Psoas muscle (tissue), 8 donors: Measurements from ENCODE around the gene AHNAK2. TPM values are rescaled to one million over a fixed set of nuclear protein-coding genes. Genes with fewer than 3 reads are reported as not detected.

Source experiments
- ATAC-seq, 4 donors: fragments of 200-7000 bp; cut with Tn5 transposase; one replicate each; pipeline ENCODE4 v1.9.1; 2020; ENCODE audit warnings: moderate library complexity in 3 of 4, mild to moderate bottlenecking in 2 of 4
- DNase-seq, 2 donors: peaks; one replicate each; pipeline ENCODE4 v3.0.0-alpha.2; 2020
- H3K27ac ChIP-seq: fragments of 200-600 bp; one replicate; pipeline ENCODE4 v1.8.0; 2022
- H3K27me3 ChIP-seq, 3 donors: fragments of 200-600 bp in 1 of 3; one replicate each; pipeline versions ENCODE4 v1.6.1 to v1.8.0; 2013 to 2022; ENCODE audit warnings: low read length in 2 of 3, mild to moderate bottlenecking in 2 of 3, moderate library complexity in 1 of 3; ENCODE audit not compliant: insufficient read depth in 3 of 3
- H3K36me3 ChIP-seq, 2 donors: fragments of 200-600 bp in 1 of 2; one replicate each; pipeline versions ENCODE4 v1.6.1 to v1.8.0; 2013 to 2022; ENCODE audit warnings: low read depth in 1 of 2, mild to moderate bottlenecking in 1 of 2, moderate library complexity in 1 of 2; ENCODE audit not compliant: insufficient read depth in 1 of 2
- H3K4me1 ChIP-seq: fragments of 200-600 bp; one replicate; pipeline ENCODE4 v1.8.0; 2022
- H3K4me3 ChIP-seq: fragments of 200-600 bp; one replicate; pipeline ENCODE4 v1.8.0; 2022; ENCODE audit warnings: mild to moderate bottlenecking
- H3K9me3 ChIP-seq: fragments of 200-600 bp; one replicate; pipeline ENCODE4 v1.8.0; 2022
- WGBS, 3 donors: extraction: QIAGEN DNeasy Blood & Tissue Kit; methylation state at CpG; one replicate each; pipeline versions ENCODE4 v1.1.6 to v1.1.7; 2013; 5-methylcytosine and 5-hydroxymethylcytosine counted together
- intact Hi-C, 2 donors: fragments of 100-400 bp; cut with DNase I; formaldehyde crosslinking; loops; one replicate each; pipeline versions ENCODE4 v1.11.0 to v1.14.2; 2022
- polyA plus RNA-seq, 3 donors: library from polyadenylated mRNA; stranded (reverse); fragments of 200-250 nt; gene quantifications; one replicate each; pipeline ENCODE4 v1.2.3, GENCODE V29; 2013
- total RNA-seq, 4 donors: library from RNA; stranded (reverse); fragmentation: NEBNext Ultra II Directional in 2 of 4; extraction: Animal tissue kit (Norgen Biotek cat#: 25700) in 2 of 4; gene quantifications; one replicate each; pipeline versions ENCODE4 v1.2.1 to v1.2.4, GENCODE V29; 2021 to 2023
- TF ChIP-seq, protein P1 (sequence below): fragments of 200-600 bp; IDR thresholded peaks from one replicate; pipeline ENCODE4 v1.8.0; 2022; ENCODE audit warnings: antibody characterized with exemption
- donor health status: healthy with polysubstance abuse.
- donor health status: DM: no; HTN: no; CAD: no; lungs with moderate emphysema.
- donor health status: Bipolar disorder and iron deficiency.
- donor health status: healthy.
- donor health status: DM: yes; HTN: yes; CAD: no.
- donor health status: DM: no; HTN: no; CAD: no.
- donor health status: DM: no; HTN: no; CAD: no.
- donor health status: DM: yes; HTN: yes; CAD: no.

Gene AHNAK2
- total and polyA plus RNA-seq, 7 donors: 0.69 to 4.7 (median 2.0) TPM

DNA sequence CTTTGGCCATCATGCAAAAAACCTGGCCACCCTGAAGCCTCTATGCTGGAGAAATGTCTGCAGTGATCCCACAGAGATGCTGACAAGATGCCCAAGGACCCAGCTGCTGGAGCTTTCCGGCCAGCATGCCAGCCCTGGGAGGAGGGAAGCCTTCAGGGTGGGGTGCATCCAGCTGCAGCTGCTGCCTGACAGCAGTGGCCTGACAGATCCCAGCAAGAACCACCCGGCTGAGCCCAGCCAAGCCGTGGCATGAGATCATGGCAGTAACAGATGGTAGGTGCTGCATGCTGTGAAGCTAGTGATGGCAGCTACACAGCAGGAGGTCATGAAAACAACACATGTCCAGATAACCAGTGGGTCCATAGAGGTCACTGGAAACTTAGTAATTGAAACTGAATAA, 21.2 kb upstream of the AHNAK2 start:
- no peak for ATAC-seq
- H3K36me3 ChIP-seq: no peaks in the 10 kb centered on the region

DNA sequence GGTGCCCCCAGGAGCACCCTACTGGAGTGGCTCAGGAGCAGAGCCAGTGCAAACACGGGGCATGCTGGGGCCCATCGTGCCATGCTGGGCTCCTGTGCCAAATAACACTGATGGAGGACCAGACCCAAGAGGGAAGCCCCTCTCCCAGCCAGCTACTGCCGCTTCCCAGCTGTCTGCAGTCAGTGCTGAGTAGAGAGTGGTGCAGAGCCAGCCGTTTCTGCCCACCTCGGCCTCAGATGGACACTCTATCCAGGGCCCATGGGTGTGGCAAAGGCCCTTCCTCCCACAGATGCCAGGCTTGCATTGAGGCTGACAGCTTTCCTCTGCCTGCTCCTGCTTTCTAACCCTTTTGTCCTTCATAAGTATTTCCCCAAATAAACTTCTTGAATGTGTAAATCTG, 20.6 kb upstream of the AHNAK2 start:
- intact Hi-C loops: no loop called here
- TF ChIP-seq, protein P1, sequence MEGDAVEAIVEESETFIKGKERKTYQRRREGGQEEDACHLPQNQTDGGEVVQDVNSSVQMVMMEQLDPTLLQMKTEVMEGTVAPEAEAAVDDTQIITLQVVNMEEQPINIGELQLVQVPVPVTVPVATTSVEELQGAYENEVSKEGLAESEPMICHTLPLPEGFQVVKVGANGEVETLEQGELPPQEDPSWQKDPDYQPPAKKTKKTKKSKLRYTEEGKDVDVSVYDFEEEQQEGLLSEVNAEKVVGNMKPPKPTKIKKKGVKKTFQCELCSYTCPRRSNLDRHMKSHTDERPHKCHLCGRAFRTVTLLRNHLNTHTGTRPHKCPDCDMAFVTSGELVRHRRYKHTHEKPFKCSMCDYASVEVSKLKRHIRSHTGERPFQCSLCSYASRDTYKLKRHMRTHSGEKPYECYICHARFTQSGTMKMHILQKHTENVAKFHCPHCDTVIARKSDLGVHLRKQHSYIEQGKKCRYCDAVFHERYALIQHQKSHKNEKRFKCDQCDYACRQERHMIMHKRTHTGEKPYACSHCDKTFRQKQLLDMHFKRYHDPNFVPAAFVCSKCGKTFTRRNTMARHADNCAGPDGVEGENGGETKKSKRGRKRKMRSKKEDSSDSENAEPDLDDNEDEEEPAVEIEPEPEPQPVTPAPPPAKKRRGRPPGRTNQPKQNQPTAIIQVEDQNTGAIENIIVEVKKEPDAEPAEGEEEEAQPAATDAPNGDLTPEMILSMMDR: no peak
- H3K4me1 ChIP-seq: no peaks in the 10 kb centered on the region
- ATAC-seq: no peak
- H3K36me3 ChIP-seq: no peaks in the 10 kb centered on the region
- 43 to 66% (median 46%) methylated on average over 5 of the region's 5 CpGs for WGBS, 3 donors
- H3K4me3 ChIP-seq: no peak overlapping the region
- no peaks in the 10 kb centered on the region for H3K27me3 ChIP-seq
- H3K9me3 ChIP-seq: no peaks in the 10 kb centered on the region
- DNase-seq: peak in 1 of 2 donors; percentile 4
- H3K27ac ChIP-seq: no peak overlapping the region

More for the DNA sequence above, 21.2 kb upstream of the AHNAK2 start:
- 41 to 73% (median 59%) methylated on average over 3 of the region's 3 CpGs for WGBS, 3 donors
- TF ChIP-seq, protein P1: no peak
- H3K4me3 ChIP-seq: no peak overlapping the region
- intact Hi-C loops: no loop called here
- no peaks in the 10 kb centered on the region for H3K27me3 ChIP-seq
- H3K4me1 ChIP-seq: no peaks in the 10 kb centered on the region
- no peak overlapping the region for H3K27ac ChIP-seq
- H3K9me3 ChIP-seq: no peaks in the 10 kb centered on the region
- peak in 1 of 2 donors; percentile 12 for DNase-seq

DNA sequence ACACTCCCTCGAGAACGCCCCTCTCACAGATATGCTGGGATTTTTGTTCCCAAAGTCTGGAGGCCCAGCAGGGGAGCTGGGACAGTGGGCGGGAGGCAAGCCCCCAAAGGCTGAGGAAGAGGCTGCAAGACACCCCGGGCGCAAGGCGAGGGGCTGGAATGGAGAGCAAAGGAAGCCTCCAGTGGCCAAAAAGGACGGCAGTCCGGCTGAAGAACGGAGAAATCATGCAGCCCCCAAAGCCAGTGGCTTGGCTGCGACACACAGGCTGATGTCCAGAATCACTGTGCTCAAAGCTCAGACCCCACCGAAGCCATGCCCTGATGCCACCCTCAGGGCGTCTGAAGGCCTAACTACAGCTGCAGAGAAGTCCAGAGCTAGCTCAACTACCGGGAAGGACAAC, 18.3 kb upstream of the AHNAK2 start:
- H3K9me3 ChIP-seq: no peaks in the 10 kb centered on the region
- H3K27me3 ChIP-seq: no peaks in the 10 kb centered on the region
- H3K4me3 ChIP-seq: no peak overlapping the region
- DNase-seq: no peak
- TF ChIP-seq, protein P1: no peak
- H3K27ac ChIP-seq: no peak overlapping the region
- no peaks in the 10 kb centered on the region for H3K36me3 ChIP-seq
- no peaks in the 10 kb centered on the region for H3K4me1 ChIP-seq
- WGBS, 3 donors: 85 to 90% (median 87%) methylated on average over 13 of the region's 13 CpGs
- intact Hi-C loops: no loop called here
- no peak for ATAC-seq

DNA sequence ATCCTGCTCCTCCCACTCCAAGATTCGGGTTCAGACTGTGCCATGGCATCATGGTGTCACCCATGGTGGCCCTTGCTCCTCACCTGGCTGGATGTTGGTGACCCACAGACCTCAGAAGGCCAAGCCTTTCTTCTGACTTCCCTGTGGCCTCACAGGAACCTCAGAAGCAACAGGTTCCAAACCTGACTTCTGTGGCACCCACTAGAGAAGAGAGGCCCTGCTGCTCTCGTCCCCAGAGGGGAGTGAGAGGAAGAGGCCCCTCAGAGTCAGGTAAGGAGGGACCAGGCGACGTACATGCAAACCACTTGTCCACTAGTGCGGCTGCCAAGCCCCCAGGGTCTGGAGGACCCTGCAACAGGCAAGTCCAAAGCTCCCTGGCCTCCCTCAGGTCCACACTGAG, 17.9 kb upstream of the AHNAK2 start:
- intact Hi-C loops: no loop called here
- H3K9me3 ChIP-seq: no peaks in the 10 kb centered on the region
- no peak overlapping the region for H3K27ac ChIP-seq
- no peak for ATAC-seq
- H3K4me3 ChIP-seq: no peak overlapping the region
- no peaks in the 10 kb centered on the region for H3K27me3 ChIP-seq
- TF ChIP-seq, protein P1: no peak
- WGBS, 3 donors: 85 to 96% (median 91%) methylated on average over 5 of the region's 5 CpGs
- no peak for DNase-seq
- H3K36me3 ChIP-seq: no peaks in the 10 kb centered on the region
- H3K4me1 ChIP-seq: no peaks in the 10 kb centered on the region

DNA sequence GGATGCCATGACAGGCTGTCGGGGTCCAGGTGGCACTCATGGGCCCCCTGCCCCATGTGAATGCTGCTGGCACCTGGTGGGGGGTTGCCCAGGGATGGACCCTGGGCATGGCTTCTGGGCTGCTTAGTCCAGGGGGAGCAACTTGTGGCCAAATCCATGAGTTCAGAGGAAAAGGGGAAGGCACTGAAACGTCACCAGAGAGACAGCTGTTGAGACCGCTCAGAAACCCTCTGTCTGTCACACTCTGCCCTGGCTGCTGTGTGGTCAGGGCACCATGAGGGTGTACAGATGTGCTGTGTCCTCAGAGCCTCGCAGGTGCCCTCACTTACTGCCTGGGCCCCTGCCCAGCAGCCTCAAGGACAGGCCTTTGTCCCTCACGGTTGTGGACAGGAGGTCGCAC, 16.8 kb upstream of the AHNAK2 start:
- TF ChIP-seq, protein P1: no peak
- Histone ChIP-seq H3K4me3 (no peak overlapping the region), H3K9me3 (no peaks in the 10 kb centered on the region), H3K27me3 (no peaks in the 10 kb centered on the region), H3K4me1 (no peaks in the 10 kb centered on the region), H3K27ac (no peak overlapping the region), H3K36me3 (no peaks in the 10 kb centered on the region)
- WGBS, 3 donors: 59 to 75% (median 68%) methylated on average over 6 of the region's 6 CpGs
- ATAC-seq (no peak), DNase-seq (no peak)
- intact Hi-C loops: no loop called here
